ENCODE results near the gene C2CD4A. TPM values are rescaled to one million over a fixed set of nuclear protein-coding genes. Genes with fewer than 3 reads are reported as not detected.

C2CD4A gene
- total and polyA plus RNA-seq, 2 of the 4 experiments (the other 2 are of a cell fraction) = not detected

GRCh38 chr15:62105266-62105665 is 38.5 kb downstream of the C2CD4A start:
- Histone ChIP-seq H3K27ac (ENCODE audit: insufficient read depth, low read length) (no peak overlapping the region), H2AK9ac (replicated peaks; ENCODE audit: low read depth, low read length, poor library complexity) (no peak overlapping the region), H4K91ac (ENCODE audit: insufficient read depth, low read depth, low read length) (no peak overlapping the region), H2AK5ac (ENCODE audit: low read depth, low read length) (no peak overlapping the region), H3K4me1 (ENCODE audit: control insufficient read depth, insufficient read depth, low read length) (peaks cover 3% of the 10 kb centered on the region), H3K9me3 (ENCODE audit: control insufficient read depth, insufficient read depth, low read length) (no peaks in the 10 kb centered on the region), H3K18ac (ENCODE audit: low read depth, low read length) (no peak overlapping the region), H3K4me3 (ENCODE audit: insufficient read depth, low read depth, low read length) (no peak overlapping the region), H2BK5ac (ENCODE audit: low read depth, low read length, poor library complexity, severe bottlenecking) (no peak overlapping the region), H3K9me1 (ENCODE audit: insufficient read depth, low read length) (0 out of 2 replicates have a peak, but pooled peaks cover 2% of the 10 kb centered on the region), H3K4me2 (ENCODE audit: low read depth, low read length) (no peak overlapping the region), H3K9ac (ENCODE audit: low read depth, low read length) (no peak overlapping the region), H4K20me1 (ENCODE audit: insufficient read depth, low read length) (no peaks in the 10 kb centered on the region), H3K4ac (ENCODE audit: low read depth, low read length) (no peak overlapping the region), H3K23ac (ENCODE audit: low read depth, low read length) (no peak overlapping the region), H3K36me3 (ENCODE audit: control insufficient read depth, insufficient read depth, low read length) (no peaks in the 10 kb centered on the region), H3K56ac (ENCODE audit: extremely low read depth, insufficient read depth, low read length) (no peak overlapping the region), H3K14ac (replicated peaks; ENCODE audit: low read depth, low read length) (no peak overlapping the region), H2BK20ac (ENCODE audit: low read depth, low read length) (no peak overlapping the region), H3K79me1 (ENCODE audit: low read depth in 1 of 2, low read length in 2 of 2) (no peaks in the 10 kb centered on the region), H2AFZ (replicated peaks; ENCODE audit: low read length, poor library complexity) (no peak overlapping the region), H4K8ac (ENCODE audit: low read depth in 2 of 2, low read length in 2 of 2) (no peak overlapping the region), H4K5ac (ENCODE audit: low read depth, low read length) (no peak overlapping the region), H3K27me3 (ENCODE audit: control insufficient read depth, insufficient read depth, low read length) (no peaks in the 10 kb centered on the region; the same call in 1 of the 2 replicates), H2BK120ac (ENCODE audit: low read depth, low read length) (no peak overlapping the region), H2BK15ac (ENCODE audit: low read depth, low read length) (no peak overlapping the region)
- no peak for DNase-seq
- POLR2A ChIA-PET (ENCODE audit: unreplicated experiment) = no interaction called here
- BruUV-seq (replicated peaks) = no TSS peak
- TF ChIP-seq RAD21 (IDR thresholded peaks at IDR 0.05; ENCODE audit: low read length) = no peak
- TF ChIP-seq CTCF (conservative IDR thresholded peaks at IDR 0.05; ENCODE audit: low read depth, low read length) = no peak
- TF ChIP-seq, protein P1, sequence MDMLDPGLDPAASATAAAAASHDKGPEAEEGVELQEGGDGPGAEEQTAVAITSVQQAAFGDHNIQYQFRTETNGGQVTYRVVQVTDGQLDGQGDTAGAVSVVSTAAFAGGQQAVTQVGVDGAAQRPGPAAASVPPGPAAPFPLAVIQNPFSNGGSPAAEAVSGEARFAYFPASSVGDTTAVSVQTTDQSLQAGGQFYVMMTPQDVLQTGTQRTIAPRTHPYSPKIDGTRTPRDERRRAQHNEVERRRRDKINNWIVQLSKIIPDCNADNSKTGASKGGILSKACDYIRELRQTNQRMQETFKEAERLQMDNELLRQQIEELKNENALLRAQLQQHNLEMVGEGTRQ (IDR thresholded peaks at IDR 0.05; ENCODE audit: low read depth, low read length) = no peak
- no peak for TF ChIP-seq BHLHE40 (IDR thresholded peaks at IDR 0.05; ENCODE audit: low read depth, low read length)
- TF ChIP-seq MXI1 (IDR thresholded peaks at IDR 0.05; ENCODE audit: borderline replicate concordance, low read depth, low read length) = no peak
- no peak for TF ChIP-seq NFE2L2 (IDR thresholded peaks at IDR 0.05; ENCODE audit: low read depth, low read length)
- no peak for TF ChIP-seq MAZ (IDR thresholded peaks at IDR 0.05; ENCODE audit: borderline replicate concordance, low read depth, low read length)
- TF ChIP-seq CEBPB (IDR thresholded peaks at IDR 0.05; ENCODE audit: low read depth, low read length) = no peak
- no peak for TF ChIP-seq CHD1 (IDR thresholded peaks at IDR 0.05; ENCODE audit: low read depth, low read length)
- no peak for TF ChIP-seq FOS (IDR thresholded peaks at IDR 0.05; ENCODE audit: low read depth, low read length)
- no peak for TF ChIP-seq SMC3 (IDR thresholded peaks at IDR 0.05; ENCODE audit: low read depth, low read length)
- TF ChIP-seq RFX5 (IDR thresholded peaks at IDR 0.05; ENCODE audit: low read depth, low read length) = no peak
- in situ Hi-C loops (cut with MboI; ENCODE audit: low sequenced_read_pairs) (no loop called here), dilution Hi-C loops (cut with HindIII; ENCODE audit: low sequenced_read_pairs, unreplicated experiment) (no loop called here), intact Hi-C loops (cut with micrococcal nuclease) (no loop called here)
- CTCF ChIA-PET = no interaction called here
- no peak for ATAC-seq (ENCODE audit: low read depth)
- 88% methylated on average over 7 of the region's 11 CpGs; no CpG with 5 or more reads in 1 of the 2 experiments for WGBS, 2 experiments (ENCODE audit: extremely low coverage in 2 of 2, insufficient read length in 1 of 2)

Data from IMR-90 (cell line).